GM13976 (cell line): ENCODE results near the gene RNASE1.
"Not testable (repeated sequence)": the region's sequence is repeated elsewhere in the genome, so short reads cannot be mapped to it uniquely, and the experiment has no call there.

Experiments used
- DNase-seq: peaks from one replicate; pipeline ENCODE4 v3.0.0; 2012; ENCODE audit warnings: low spot score
- CTCF ChIP-seq: IDR thresholded peaks from 2 replicates; pipeline ENCODE4 v1.5.1; 2012; ENCODE audit warnings: borderline replicate concordance, mild to moderate bottlenecking; ENCODE audit not compliant: insufficient read depth; ENCODE audit errors: extremely low read depth, missing control alignments, control extremely low read depth
- in situ Hi-C: fragments of 300-500 bp; cut with MboI; formaldehyde crosslinking; loops from one replicate; pipeline ENCODE4 v1.12.0; 2022; ENCODE audit warnings: low sequenced_read_pairs, mixed read lengths, inconsistent platforms; ENCODE audit not compliant: unreplicated experiment

RNASE1 gene

DNA sequence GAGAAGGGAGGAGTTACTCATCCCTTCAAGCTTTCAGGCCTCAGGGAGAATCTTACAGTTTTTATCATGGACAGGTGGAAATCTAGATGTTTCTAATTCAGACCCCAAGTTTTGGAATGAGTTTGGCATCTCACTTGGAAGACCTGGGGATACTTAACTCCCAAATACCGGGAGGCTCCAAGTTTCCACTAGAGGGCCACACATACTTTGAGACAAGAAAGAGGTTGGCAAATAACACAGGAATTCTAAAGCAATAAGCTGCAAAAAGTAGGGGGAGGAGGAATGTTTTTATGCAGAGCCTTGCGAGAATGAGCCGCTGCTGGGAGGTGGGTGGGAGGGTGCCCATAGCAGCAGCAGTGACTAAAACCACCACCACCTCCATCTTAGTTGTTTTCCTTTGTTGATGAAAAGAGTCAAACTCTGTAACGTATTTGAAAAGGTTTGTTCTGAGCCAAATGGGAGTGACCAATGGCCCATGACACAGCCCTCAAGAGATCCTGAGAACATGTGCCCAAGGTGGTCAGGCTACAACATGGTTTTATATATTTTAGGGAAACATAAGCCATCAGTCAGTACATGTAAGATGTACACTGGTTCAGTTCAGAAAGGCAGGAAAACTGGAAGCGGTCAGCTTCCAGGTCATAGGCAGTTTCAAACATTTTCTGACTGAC is 34.2 kb upstream of the RNASE1 start:
- no peak for TF ChIP-seq CTCF
- DNase-seq, result no peak
- in situ Hi-C loops, result no loop called here

DNA sequence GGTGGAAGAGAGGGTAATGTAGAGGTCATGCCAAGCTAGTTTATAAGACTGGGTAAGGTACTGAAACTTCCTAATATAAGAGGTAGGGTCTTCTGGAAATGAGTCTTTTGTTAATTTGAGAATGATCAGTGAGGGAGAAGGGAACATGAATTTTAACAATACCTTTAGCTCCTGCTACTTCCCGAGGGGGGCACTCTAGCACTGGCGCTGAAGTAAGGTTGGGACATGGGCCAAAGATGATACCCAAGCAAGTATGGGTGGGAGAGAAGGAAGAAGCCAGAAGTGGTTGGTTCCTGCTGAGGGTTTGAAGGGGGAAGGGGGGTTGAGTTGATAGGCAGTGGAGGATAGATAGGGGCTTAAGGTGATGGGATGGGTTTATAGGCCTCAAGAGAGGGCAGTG is 32.3 kb upstream of the RNASE1 start:
- in situ Hi-C loops, result no loop called here
- TF ChIP-seq CTCF, result no peak
- no peak for DNase-seq

DNA sequence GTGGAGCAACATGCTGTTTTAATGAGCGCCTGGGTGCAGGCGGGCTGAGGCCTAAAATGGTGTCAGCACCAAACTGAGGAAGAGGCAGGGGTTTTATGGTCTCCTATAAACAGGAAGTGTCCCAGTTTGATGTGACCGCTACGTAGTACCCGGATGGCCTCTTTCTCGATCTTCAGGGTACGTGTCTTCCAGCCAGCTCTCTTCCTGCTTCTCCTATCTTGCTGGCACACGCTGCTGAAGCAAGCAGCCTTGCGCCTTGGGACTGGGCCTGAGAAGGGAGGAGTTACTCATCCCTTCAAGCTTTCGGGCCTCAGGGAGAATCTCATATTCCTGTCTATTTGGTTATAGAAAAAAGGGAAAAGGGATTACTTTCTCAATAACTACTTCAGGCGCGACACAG is 28.2 kb upstream of the RNASE1 start:
- TF ChIP-seq CTCF, result no peak

DNA sequence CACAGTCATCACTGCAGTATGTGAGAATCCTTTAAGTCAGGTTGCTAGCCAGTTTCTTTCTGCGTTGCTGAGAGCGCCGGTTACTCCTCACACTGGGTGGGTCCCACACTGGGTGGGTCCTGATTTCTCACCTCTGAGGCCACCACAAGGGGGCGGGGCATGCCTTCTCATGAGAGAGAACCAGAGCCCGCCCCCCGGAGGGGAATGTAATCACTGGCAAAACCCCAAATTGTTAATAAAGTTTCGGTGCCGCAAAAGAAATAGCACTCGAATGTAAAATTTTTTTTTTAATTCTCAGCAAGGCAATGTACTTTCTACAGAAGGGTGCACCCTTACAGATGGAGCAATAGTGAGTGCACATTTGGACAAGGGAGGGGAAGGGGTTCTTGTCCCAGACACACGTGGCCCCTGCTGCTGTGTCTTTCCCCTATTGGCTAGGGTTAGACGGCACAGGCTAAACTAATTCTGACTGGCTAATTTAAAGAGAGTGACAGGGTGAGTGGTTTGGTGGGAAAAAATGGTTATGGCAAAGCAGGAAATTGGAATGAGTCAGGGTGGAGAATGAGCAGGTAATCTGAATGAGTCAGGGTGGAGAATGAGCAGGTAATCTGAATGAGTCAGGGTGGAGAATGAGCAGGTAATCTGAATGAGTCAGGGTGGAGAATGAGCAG is 25.5 kb upstream of the RNASE1 start:
- in situ Hi-C loops, DNase-seq: not testable (repeated sequence)

More for the DNA sequence above, 28.2 kb upstream of the RNASE1 start:
- in situ Hi-C loops, result no loop called here
- no peak for DNase-seq

DNA sequence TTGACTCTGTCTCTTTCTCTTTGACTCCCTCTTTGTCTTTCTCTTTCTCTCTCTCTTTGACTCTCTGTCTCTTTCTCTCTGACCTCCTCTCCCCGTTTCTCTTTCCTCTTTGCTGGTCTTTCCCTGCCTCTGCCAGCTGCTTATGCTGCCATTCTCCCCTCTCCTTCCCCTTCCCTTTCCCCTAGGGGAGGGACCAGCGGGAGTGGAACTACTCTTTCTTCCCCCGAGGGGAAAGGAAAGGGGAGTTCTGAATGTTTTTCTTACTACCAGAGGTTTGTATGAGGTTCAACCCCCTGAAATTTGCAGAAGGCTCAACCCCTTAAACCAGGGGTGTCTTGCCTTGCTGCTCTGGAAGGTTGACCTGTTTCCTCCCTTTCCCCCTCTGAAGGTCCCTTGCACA is 24.7 kb upstream of the RNASE1 start:
- DNase-seq, result no peak
- in situ Hi-C loops, result no loop called here
- no peak for TF ChIP-seq CTCF

DNA sequence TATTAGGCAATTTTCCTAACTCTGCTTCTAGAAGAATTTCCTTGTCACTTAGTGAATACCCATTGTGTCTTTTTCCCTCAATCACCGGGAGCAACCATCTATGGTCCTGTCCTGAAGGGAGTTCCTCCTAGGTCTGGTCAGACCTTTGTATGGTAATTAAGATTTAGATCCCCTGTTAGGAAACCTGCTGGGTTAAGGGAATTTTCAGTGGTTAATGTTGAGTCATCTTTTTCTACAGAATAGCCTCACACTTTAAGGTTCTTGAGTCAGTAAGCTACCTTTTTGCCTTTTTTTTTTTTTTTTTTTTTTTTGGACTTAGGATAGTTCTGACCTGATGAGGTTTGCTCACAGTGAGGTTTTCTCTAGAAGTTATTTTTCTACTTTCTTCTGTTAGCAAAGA is 24.0 kb upstream of the RNASE1 start:
- in situ Hi-C loops, DNase-seq: not testable (repeated sequence)

GRCh38 chr14:20823859-20824258 is 21.2 kb upstream of the RNASE1 start:
- no peak for TF ChIP-seq CTCF
- DNase-seq, result no peak
- in situ Hi-C loops, result no loop called here

DNA sequence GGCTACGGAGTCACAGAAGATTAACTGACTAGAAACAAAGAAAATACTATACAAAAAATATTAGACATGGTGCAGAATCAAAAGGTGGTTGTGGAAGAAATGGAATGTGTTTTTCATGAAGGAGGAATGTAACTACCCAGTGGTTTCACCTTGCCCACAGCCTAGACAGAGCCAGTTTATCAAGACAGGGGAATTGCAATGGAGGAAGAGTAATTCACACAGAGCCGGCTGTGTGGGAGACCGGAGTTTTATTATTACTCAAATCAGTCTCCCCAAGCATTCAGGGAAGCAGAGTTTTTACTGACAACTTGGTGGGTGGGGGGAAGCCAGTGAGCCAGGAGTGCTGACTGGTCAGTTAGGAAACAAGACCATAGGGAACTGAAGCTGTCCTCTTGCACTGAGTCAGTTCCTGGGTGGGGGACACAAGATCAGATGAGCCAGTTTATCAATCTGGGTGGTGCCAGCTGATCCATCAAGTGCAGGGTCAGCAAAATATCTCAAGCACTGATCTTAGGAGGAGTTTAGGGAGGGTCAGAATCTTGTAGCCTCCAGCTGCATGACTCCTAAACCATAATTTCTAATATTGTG is 19.0 kb upstream of the RNASE1 start:
- in situ Hi-C loops, DNase-seq: not testable (repeated sequence)
